AG09309 (cell line): ENCODE measurements around the gene MGMT.

Experiments
- DNase-seq: peaks from one replicate; pipeline ENCODE4 v3.0.0-alpha.2; 2010; ENCODE audit warnings: low read depth
- H3K4me3 ChIP-seq: 2 replicates; pipeline ENCODE4 v1.5.1; 2011; ENCODE audit warnings: mild to moderate bottlenecking, low read depth, low read length, moderate library complexity; ENCODE audit not compliant: control insufficient read depth
- CTCF ChIP-seq: IDR thresholded peaks from 2 replicates; pipeline ENCODE4 v1.5.1; 2011; ENCODE audit warnings: mild to moderate bottlenecking, low read depth, low read length, inconsistent platforms; ENCODE audit not compliant: insufficient read depth, control insufficient read depth; ENCODE audit errors: missing control alignments

MGMT gene

GRCh38 chr10:129537151-129537550, 70.1 kb downstream of the MGMT start:
- TF ChIP-seq CTCF = no peak
- no peak for DNase-seq
- H3K4me3 ChIP-seq = no peak overlapping the region

- H3K4me3 ChIP-seq = no peak overlapping the region
- TF ChIP-seq CTCF = no peak
- no peak for DNase-seq
These were observed 71.2 kb downstream of the MGMT start for GRCh38 chr10:129538236-129538635.

- no peak for TF ChIP-seq CTCF
- no peak for DNase-seq
- H3K4me3 ChIP-seq = no peak overlapping the region
These were observed 74.2 kb downstream of the MGMT start for GRCh38 chr10:129541200-129541599.

- no peak for DNase-seq
- no peak overlapping the region for H3K4me3 ChIP-seq
- TF ChIP-seq CTCF = no peak
These were observed 74.9 kb downstream of the MGMT start for GRCh38 chr10:129541748-129542487.

GRCh38 chr10:129542589-129542988, 75.5 kb downstream of the MGMT start:
- TF ChIP-seq CTCF = no peak
- DNase-seq = no peak
- H3K4me3 ChIP-seq = no peak overlapping the region

GRCh38 chr10:129544205-129545202, 77.5 kb downstream of the MGMT start:
- H3K4me3 ChIP-seq = no peak overlapping the region
- no peak for TF ChIP-seq CTCF
- DNase-seq = no peak
